GM18520 (cell line): Measurements from ENCODE around the gene RTP1.
"Not testable (repeated sequence)": the region's sequence is repeated elsewhere in the genome, so short reads cannot be mapped to it uniquely, and the experiment has no call there.

Experiments
- ATAC-seq: cut with Tn5 transposase; IDR thresholded peaks from one replicate; pipeline ENCODE4 v1.9.1; 2021; ENCODE audit not compliant: unreplicated experiment

The RTP1 gene

GRCh38 chr3:187196573-187197334 lies 532 bp upstream of the RTP1 start:
- ATAC-seq = no peak

- ATAC-seq = no peak
Observed at GRCh38 chr3:187198490-187198889, 1.2 kb downstream of the RTP1 start.

GRCh38 chr3:187199463-187200050 lies 2.3 kb downstream of the RTP1 start:
- not testable (repeated sequence) for ATAC-seq

- no peak for ATAC-seq
Observed at GRCh38 chr3:187205683-187206082, 8.4 kb downstream of the RTP1 start.

GRCh38 chr3:187207062-187207461 lies 9.8 kb downstream of the RTP1 start:
- ATAC-seq = no peak

- ATAC-seq = no peak
Observed at GRCh38 chr3:187207624-187208023, 10.3 kb downstream of the RTP1 start.

GRCh38 chr3:187208159-187208558 lies 10.9 kb downstream of the RTP1 start:
- no peak for ATAC-seq

GRCh38 chr3:187209491-187209890 lies 12.2 kb downstream of the RTP1 start:
- no peak for ATAC-seq

- no peak for ATAC-seq
Observed at GRCh38 chr3:187210091-187210490, 12.8 kb downstream of the RTP1 start.

GRCh38 chr3:187210545-187211327 lies 13.4 kb downstream of the RTP1 start:
- peak; percentile 66 for ATAC-seq

GRCh38 chr3:187211532-187212195 lies 14.4 kb downstream of the RTP1 start:
- no peak for ATAC-seq

GRCh38 chr3:187212196-187212545 lies 14.9 kb downstream of the RTP1 start:
- no peak for ATAC-seq

- no peak for ATAC-seq
Observed at GRCh38 chr3:187212705-187213104, 15.4 kb downstream of the RTP1 start.

GRCh38 chr3:187213616-187214015 lies 16.3 kb downstream of the RTP1 start:
- ATAC-seq = no peak

- ATAC-seq = no peak
Observed at GRCh38 chr3:187215460-187215859, 18.2 kb downstream of the RTP1 start.

- ATAC-seq = no peak
Observed at GRCh38 chr3:187222801-187223200, 25.5 kb downstream of the RTP1 start.

GRCh38 chr3:187223799-187224198 lies 26.5 kb downstream of the RTP1 start:
- ATAC-seq = no peak

GRCh38 chr3:187227658-187228258 lies 30.5 kb downstream of the RTP1 start:
- ATAC-seq = no peak

GRCh38 chr3:187228740-187229139 lies 31.5 kb downstream of the RTP1 start:
- ATAC-seq = no peak

GRCh38 chr3:187230011-187230410 lies 32.7 kb downstream of the RTP1 start:
- ATAC-seq = no peak

GRCh38 chr3:187236962-187237361 lies 39.7 kb downstream of the RTP1 start:
- ATAC-seq = no peak
